H54 (cell line): ENCODE results near the gene SAMMSON.

Experiments
- DNase-seq: peaks from one replicate; pipeline ENCODE4 v3.0.0; 2011; ENCODE audit warnings: low spot score, mixed read lengths; ENCODE audit not compliant: insufficient read length
- FAIRE-seq: peaks from 3 replicates; lab custom pipeline; 2011; peaks lifted over from hg19 to GRCh38; lab: Jason Lieb, UNC
- POLR2A ChIP-seq: IDR thresholded peaks from 2 replicates; pipeline ENCODE4 v1.6.1; 2011; ENCODE audit warnings: low read depth, mild to moderate bottlenecking, low read length

Gene SAMMSON

DNA sequence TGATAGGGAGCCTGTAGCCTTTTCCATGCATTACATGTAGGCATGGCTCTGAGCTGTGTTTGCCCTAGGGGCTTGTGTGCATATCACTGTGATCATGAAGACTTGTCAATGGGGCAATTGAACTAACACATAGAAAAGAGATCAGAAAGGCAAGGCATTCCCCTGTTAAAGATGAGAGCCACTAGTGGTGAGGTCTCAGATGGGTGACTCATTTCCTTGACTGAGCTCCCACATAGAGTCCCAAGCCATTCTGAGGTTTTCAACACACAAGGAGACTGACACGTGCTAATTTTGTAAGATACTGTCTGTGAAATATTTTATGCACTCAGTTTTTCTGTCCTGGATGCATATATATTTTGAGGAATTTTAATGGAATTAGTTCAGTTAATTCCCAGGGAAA is 53.8 kb downstream of the SAMMSON start:
- DNase-seq = no peak
- no peak for FAIRE-seq
- no peak for TF ChIP-seq POLR2A

DNA sequence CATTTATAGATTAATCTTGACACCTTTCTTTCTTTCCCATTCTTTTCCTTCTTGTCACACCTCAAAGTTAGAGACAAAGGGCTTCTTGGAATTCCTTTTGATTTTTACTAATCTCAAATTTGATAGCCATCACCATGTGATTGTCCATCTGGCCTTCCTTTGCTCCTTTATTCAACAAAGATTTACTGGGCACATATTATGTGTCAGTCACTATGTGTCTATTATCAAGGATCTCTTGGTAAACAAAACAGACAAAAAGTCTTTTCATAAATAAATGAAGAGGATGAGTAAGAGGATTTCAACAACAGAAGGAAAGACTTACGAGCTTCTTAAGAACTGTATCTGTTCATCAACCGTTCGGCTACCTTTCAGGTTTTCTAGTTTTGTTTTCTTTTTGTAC is 56.5 kb downstream of the SAMMSON start:
- TF ChIP-seq POLR2A = no peak
- FAIRE-seq (no peak), DNase-seq (no peak)

DNA sequence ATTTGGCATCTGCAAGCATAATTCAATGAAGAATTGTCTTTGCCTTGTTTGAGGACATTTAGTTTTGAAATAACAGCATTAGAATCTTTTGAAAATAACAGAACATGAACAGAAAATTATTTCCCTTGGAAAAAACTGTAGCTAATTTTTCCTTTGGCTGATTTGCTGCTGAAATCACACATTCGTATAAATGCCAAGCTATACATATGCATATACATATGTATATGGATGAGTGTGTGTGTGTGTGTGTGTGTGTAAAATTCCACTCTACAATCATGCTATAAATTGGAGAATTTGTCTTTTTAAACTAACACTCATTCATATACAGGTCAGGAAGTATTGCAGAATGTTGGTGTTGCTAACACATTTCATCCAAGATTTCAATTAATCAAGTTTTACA is 57.9 kb downstream of the SAMMSON start:
- DNase-seq (no peak), FAIRE-seq (no peak)
- TF ChIP-seq POLR2A = no peak

DNA sequence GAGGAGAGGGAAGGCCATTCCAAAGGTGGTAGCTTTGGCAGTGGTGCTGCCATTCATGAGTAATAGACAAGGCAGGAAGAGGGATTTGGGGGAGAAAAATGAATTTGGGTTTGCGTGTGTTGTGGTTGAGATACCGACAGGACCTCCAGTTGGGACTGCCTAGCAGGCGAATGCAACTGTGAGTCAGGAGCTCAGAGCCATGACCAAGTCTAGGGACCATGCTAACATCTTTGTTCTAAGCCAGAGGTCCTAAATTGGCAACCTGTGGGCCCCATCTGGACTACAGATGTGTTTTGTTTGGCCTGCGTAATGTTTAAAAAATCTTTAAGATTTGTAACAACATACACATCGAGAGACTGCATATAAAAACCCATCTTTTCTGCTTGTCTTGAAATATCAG is 61.6 kb downstream of the SAMMSON start:
- FAIRE-seq (no peak), DNase-seq (no peak)
- no peak for TF ChIP-seq POLR2A

DNA sequence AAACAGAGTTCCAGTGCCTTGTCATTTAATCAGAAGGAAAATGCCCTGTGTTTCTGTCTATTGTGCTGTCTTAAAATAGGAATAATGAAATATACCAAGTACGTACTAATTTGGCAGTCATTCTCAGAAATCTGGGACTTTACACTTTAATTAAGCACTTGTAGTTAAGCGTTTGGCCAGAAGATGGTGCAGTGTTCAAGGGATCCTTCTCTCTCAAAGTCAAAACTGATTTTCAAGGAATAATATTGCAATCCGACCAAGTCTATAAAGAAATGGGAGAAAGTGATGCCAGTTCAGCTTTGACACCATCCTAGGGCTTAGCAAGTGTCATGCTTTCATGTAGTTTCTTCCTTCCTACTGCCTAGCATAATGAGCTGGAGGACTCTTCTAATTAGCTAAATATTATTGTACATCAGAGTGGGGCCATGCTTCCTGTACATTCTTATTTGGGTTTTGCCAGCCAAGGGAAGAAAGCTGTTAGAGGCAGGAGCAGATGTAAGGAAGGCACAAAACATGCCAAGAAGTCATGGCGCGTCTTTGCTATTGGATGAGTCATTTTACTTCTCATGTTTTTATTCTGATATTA is 64.8 kb downstream of the SAMMSON start:
- no peak for DNase-seq
- FAIRE-seq = peak; percentile 48
- TF ChIP-seq POLR2A = no peak

DNA sequence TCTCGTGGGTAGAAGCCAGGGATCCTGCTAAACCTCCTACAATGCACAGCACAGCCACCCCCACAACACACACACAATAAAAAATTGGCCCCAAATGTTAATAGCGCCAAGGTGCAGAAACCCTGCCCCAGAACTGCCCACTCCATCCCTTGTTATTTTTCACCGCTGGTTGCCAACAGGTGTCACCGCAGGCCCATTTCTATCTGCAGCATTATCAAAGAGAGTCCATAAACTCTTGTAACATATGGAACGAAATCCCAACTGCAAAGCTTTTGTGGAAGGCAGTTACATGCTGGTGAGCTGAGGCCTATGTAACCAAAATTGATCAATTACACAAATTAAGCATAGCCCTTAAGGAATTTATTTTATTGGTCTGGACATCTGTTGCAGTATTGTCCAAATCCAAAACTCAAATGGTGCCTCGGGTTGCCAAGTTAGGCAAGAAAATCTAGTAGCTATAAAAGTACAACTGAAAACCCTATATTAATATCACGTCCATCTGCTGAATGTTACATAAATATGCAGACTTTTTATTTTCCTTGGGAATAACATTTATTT is 66.2 kb downstream of the SAMMSON start:
- FAIRE-seq (no peak), DNase-seq (no peak)
- TF ChIP-seq POLR2A = no peak

DNA sequence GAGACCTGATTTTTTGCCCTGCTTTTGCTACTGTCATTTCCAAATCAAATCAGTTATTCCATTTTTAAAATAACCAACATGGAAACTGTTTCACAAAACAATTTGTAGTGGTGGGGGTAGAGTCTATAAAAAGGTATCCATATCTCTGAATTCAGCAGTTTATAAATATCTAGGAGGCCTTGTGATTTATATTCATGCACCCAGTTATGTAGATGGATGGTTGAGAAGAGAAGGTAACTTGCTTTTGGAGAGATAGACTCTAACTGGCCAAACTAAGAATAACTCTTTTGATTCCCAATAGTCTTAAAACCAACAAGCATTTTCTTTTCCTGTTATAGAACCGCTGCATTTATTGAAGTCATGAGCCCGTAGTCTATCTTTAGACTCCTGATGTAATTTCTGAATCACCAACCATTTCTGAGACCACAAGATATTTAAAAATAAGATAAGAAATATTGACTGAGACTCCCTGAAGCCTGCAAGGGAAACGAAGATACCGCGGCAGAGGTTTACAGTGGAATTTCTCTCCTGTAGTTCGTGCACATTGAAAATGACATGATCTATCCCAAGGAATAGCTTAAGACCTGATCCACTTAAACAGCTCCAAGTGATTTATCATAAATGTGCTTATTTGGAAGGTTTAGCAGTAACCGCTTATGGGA is 68.5 kb downstream of the SAMMSON start:
- DNase-seq (no peak), FAIRE-seq (no peak)
- TF ChIP-seq POLR2A = no peak

DNA sequence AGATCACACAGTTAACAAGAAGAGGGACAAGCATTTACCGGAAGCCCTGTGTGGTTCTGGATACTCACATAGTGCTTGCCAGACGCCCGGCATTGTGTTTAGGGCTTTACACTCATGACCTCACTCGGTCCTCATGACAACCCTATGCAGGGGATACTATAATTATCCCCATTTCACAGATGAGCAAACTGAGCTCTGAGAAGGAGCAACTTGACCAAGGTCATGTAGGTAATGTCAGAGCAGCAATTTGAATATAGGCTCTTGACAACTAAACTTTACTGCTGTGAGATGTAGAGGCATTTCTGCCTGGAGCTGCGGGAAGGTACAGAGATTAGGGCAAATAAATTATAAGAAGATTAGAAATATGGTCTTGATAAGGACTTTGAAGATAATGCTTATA is 70.0 kb downstream of the SAMMSON start:
- no peak for TF ChIP-seq POLR2A
- no peak for FAIRE-seq
- DNase-seq = no peak

DNA sequence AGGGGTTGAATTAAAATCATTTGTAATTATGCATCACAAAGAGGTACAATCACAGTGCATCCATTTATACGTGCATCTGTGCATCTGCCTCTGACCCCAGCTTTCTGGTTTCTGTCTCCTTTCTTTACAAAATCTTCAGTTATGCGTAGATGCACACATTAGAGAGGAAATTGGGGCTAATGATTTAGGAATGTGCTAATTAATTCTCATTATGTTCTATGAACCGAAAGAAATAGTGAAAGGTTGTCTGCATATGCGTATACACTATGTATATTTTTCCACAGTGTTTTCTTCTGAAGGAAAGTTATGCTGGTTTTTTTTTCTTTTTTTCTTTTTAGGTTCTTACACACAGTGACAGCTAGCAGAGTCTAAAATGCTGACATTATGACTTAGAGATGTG is 71.6 kb downstream of the SAMMSON start:
- FAIRE-seq (no peak), DNase-seq (no peak)
- no peak for TF ChIP-seq POLR2A

DNA sequence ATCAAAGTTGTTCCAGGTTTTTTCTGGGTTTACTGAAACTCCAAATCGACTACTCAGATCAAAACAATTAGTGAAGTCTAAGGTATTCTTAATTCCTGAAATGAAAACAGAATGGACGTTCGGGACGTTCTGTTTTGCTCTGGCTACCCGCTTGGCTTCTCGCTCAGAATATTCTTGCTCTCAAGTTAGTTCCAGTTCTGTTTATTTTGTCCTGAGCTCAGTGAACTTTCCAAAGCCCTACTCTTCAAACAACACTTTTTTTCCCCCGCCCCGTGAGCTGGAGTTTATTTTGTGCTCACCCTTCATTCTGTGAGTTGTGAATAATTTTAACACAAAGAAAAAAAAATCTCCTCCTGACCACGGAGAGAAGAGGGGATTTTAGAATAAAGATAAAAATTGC is 72.6 kb downstream of the SAMMSON start:
- FAIRE-seq (no peak), DNase-seq (no peak)
- no peak for TF ChIP-seq POLR2A

DNA sequence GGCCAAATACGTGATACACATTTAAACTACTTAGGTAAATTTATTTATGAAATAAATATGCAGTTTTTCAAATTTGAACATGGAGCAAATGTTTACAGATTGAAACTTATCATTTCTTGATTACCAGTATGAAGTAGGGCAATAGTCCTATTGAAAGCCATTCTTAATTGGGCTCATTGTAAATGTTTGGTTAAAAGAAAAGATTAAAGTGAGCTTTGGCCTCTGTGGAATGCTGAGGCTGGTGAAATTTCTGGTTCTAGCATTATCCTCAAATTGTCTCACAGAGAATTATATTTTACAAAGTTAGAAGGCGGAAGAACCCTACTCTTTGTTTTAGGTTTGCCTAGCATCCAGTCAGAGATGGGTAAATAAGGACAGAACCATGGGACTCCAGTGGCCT is 73.2 kb downstream of the SAMMSON start:
- DNase-seq = no peak
- FAIRE-seq = no peak

DNA sequence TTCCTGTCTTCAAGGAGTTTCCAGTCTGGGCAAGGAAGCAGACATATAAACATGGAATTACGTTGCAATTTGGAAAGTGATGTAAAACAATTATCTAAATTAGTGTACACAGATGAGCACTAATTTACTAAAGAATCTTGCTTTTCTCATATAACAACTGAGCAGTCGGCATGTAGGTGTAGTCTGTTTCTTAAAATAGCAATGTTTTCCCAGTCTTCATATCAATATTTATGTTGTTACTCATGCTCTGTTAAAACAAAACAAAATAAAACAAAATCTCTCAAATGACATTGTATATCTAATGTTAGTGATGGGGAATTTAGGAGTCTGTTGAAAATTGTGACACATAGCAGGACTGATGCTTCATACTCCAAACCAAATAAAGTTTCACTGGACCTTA is 75.6 kb downstream of the SAMMSON start:
- no peak for TF ChIP-seq POLR2A
- no peak for FAIRE-seq
- DNase-seq = no peak

More for the DNA sequence above, 73.2 kb downstream of the SAMMSON start:
- TF ChIP-seq POLR2A = no peak

DNA sequence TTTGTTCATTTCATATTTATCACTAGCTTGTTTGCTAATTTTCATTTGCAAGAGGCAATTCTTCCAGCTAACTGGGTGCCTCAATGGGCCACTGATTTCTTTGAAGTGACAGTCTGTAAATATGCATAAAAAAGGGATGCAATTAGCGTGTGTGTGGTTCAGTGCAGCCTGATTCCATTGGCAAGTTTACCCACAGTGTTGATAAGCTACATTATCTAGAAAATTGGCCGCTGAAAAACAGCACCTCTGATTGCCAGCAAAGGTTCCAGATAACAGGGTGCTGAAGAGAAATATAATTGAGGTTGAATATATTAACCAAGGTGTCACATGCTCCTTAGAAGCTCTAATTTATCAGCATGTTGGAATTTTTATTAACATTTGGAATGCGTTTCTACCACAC is 76.9 kb downstream of the SAMMSON start:
- DNase-seq = no peak
- no peak for FAIRE-seq
- no peak for TF ChIP-seq POLR2A

DNA sequence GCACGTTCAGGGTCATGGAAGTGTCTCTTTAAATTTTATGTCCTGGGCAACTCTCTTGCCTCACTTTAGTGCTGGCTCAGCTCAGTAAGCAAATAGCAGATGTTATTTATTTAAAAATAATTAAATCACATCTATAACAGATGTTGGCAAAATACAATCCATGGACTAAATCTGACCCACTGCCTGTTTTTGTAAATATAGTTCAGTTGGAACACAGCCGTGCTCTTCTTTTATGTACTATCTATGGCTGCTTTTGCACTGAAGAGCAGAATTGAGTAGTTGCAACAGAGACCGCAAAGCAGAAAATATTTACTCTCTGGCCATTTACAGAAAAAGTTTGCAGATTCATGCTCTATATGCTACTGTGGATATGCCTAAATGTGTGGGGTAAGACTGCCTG is 79.2 kb downstream of the SAMMSON start:
- no peak for FAIRE-seq

DNA sequence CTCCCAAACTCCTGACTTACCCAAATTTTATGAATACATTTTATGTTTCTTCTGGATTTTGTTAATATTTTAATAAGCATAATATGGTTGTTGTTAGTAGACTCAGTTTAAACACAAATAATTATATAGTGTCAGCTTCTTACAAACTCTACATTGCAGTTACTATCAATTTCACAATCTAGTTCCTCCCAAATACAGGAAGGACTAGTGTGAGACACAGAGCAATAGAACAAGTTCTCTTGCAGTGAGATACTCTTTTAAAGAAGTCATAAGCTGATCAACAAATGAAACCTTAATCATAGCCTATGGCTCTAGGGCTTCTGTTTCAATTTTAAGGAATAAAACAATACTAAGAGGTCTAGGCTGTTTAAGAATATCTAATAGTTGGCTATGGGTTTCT is 86.1 kb downstream of the SAMMSON start:
- DNase-seq (no peak), FAIRE-seq (no peak)

More for the DNA sequence above, 79.2 kb downstream of the SAMMSON start:
- DNase-seq = no peak
- no peak for TF ChIP-seq POLR2A

More for the DNA sequence above, 86.1 kb downstream of the SAMMSON start:
- TF ChIP-seq POLR2A = no peak
